ENCODE measurements around the gene LPCAT3. TPM values are rescaled to one million over a fixed set of nuclear protein-coding genes. Genes with fewer than 3 reads are reported as not detected.

The LPCAT3 gene
- total and polyA plus RNA-seq, 2 experiments from 2014 or later = 11.8 to 19.7 TPM

DNA sequence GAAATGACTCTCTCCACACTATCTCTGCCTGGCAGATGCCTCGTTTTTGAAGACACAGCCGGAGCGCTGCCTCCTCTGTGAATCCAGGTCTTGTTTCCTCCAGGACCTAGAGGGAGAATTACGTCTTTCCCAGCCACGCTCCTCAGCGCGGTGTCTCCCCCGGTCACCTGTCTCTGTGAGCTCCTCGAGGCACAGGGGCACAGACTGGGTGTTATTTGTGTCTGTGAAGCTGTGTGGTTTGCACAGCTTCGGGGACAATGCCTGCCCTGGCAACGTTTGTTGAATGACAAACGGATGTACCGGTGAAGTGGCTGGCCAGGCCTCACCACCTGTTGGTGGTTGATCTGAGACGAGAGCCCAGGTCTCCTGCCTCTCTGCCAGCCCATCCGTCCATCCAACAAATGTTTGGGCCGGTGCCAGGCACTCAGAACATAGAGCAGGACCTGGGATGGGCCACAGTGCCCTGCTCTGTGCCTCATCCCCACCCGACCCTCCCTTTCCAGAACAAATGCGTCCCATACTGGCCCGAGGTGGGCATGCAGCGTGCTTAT is 61.0 kb downstream of the LPCAT3 start:
- in situ Hi-C loops (cut with MboI) = no loop called here
- Histone ChIP-seq H3K79me2 (ENCODE audit: insufficient read depth) (no peaks in the 10 kb centered on the region), H3K9ac (no peak overlapping the region), H3F3A (ENCODE audit: insufficient read depth) (no peaks in the 10 kb centered on the region), H3K27ac (no peak overlapping the region), H4K20me1 (ENCODE audit: insufficient read depth) (no peaks in the 10 kb centered on the region), H2AFZ (no peak overlapping the region), H3K4me1 (ENCODE audit: insufficient read depth) (0 out of 2 replicates have a peak, but pooled peaks cover 7% of the 10 kb centered on the region), H3K4me2 (ENCODE audit: unreplicated experiment) (no peak overlapping the region), H3K36me3 (ENCODE audit: low read depth) (no peaks in the 10 kb centered on the region), H3K4me3 (no peak overlapping the region), H3K9me3 (ENCODE audit: low read depth) (no peaks in the 10 kb centered on the region), H3K27me3 (replicated peaks; ENCODE audit: insufficient read depth) (no peaks in the 10 kb centered on the region), H3K9me2 (ENCODE audit: insufficient read depth) (no peaks in the 10 kb centered on the region)
- 65 to 66% methylated on average over 13 to 20 of the region's 20 CpGs for WGBS, 2 experiments (ENCODE audit: low coverage in 1 of 2, low lambda C conversion rate in 2 of 2, missing lambda C conversion rate in 2 of 2)
- no peak for DNase-seq
- no peak for TF ChIP-seq EZH2phosphoT487 (IDR thresholded peaks at IDR 0.05; ENCODE audit: insufficient read depth, low read depth)
- TF ChIP-seq EZH2 (IDR thresholded peaks at IDR 0.05; ENCODE audit: insufficient read depth, poor library complexity, severe bottlenecking) = no peak

DNA sequence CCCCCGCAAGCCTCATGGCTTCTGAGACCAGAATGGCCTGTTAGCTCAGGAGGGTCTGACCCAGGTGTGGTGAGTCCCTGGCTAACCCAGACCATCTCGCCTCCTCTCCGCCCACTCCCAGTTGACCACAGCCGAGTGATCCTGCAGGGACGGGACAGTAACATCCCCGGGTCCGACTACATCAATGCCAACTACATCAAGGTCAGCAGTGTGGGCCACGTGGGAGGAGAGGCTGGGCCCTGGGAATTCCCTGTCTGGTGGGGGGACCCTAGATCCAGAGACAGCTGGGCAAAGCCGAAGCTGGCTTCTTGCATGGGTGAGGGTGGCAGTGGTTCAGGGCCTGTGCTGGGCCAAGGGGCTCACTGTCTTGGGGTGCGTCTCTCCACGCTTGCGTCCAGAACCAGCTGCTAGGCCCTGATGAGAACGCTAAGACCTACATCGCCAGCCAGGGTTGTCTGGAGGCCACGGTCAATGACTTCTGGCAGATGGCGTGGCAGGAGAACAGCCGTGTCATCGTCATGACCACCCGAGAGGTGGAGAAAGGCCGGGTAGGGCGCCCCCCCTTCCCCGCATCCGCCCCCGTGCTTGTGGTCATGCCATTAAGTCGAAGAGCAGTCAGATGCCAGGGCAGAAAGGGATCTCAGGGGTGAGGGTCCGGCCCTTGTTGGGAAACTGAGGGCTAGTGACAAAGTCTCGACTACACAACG is 62.1 kb downstream of the LPCAT3 start:
- Histone ChIP-seq H3K9ac (no peak overlapping the region), H3K9me2 (ENCODE audit: insufficient read depth) (no peaks in the 10 kb centered on the region), H3K4me2 (ENCODE audit: unreplicated experiment) (no peak overlapping the region), H4K20me1 (ENCODE audit: insufficient read depth) (no peaks in the 10 kb centered on the region), H3K79me2 (ENCODE audit: insufficient read depth) (no peaks in the 10 kb centered on the region), H3K36me3 (ENCODE audit: low read depth) (no peaks in the 10 kb centered on the region), H3K27me3 (replicated peaks; ENCODE audit: insufficient read depth) (no peaks in the 10 kb centered on the region), H3K4me1 (ENCODE audit: insufficient read depth) (no peaks in the 10 kb centered on the region), H3F3A (ENCODE audit: insufficient read depth) (no peaks in the 10 kb centered on the region), H3K4me3 (no peak overlapping the region), H3K9me3 (ENCODE audit: low read depth) (no peaks in the 10 kb centered on the region), H3K27ac (no peak overlapping the region), H2AFZ (no peak overlapping the region)
- 86 to 88% methylated on average over 23 to 28 of the region's 28 CpGs for WGBS, 2 experiments (ENCODE audit: low coverage in 1 of 2, low lambda C conversion rate in 2 of 2, missing lambda C conversion rate in 2 of 2)
- TF ChIP-seq EZH2phosphoT487 (IDR thresholded peaks at IDR 0.05; ENCODE audit: insufficient read depth, low read depth) (no peak), EZH2 (IDR thresholded peaks at IDR 0.05; ENCODE audit: insufficient read depth, poor library complexity, severe bottlenecking) (no peak)
- in situ Hi-C loops (cut with MboI) = no loop called here
- no peak for DNase-seq

DNA sequence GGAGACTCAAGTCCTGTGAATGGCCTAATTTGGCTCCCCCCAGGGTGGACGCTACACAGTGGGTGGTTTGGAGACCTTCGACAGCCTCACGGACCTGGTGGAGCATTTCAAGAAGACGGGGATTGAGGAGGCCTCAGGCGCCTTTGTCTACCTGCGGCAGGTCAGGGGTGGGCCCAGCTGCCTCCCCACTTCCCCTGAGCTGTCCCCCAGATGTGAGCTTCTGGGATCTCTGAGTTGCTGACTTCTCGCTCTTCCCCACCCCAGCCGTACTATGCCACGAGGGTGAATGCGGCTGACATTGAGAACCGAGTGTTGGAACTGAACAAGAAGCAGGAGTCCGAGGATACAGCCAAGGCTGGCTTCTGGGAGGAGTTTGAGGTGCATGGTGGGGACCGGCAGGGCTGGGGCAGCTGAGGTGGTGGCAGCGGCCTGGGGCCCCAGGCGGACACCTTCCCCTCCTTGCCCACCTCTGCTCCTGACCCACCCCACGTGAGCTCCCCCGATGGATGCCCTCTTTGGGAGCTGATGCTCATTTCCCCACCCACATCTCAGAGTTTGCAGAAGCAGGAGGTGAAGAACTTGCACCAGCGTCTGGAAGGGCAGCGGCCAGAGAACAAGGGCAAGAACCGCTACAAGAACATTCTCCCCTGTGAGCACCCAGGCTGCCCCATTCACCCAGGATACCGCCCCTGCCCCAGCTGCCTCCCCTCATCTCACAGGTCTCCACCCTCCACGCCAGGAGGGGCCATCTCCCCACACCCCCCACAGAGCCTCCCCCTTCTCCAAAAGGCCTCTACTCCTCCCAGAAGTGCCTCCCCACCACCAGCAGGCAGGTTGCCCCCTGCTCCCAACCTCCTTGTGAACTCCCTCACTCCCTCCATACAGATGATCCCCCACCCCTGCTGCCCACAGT is 62.9 kb downstream of the LPCAT3 start:
- no peaks in the 10 kb centered on the region for H3K4me1 ChIP-seq (ENCODE audit: insufficient read depth)
- no peak overlapping the region for H3K4me2 ChIP-seq (ENCODE audit: unreplicated experiment)
- H3F3A ChIP-seq (ENCODE audit: insufficient read depth) = no peaks in the 10 kb centered on the region
- TF ChIP-seq EZH2 (IDR thresholded peaks at IDR 0.05; ENCODE audit: insufficient read depth, poor library complexity, severe bottlenecking) (no peak), EZH2phosphoT487 (IDR thresholded peaks at IDR 0.05; ENCODE audit: insufficient read depth, low read depth) (no peak)
- no peaks in the 10 kb centered on the region for H3K79me2 ChIP-seq (ENCODE audit: insufficient read depth)
- in situ Hi-C loops (cut with MboI) = no loop called here
- no peak for DNase-seq
- H4K20me1 ChIP-seq (ENCODE audit: insufficient read depth) = no peaks in the 10 kb centered on the region
- no peak overlapping the region for H3K4me3 ChIP-seq
- no peak overlapping the region for H3K27ac ChIP-seq
- no peak overlapping the region for H2AFZ ChIP-seq
- no peak overlapping the region for H3K9ac ChIP-seq
- 77 to 83% methylated on average over 11 to 22 of the region's 22 CpGs for WGBS, 2 experiments (ENCODE audit: low coverage in 1 of 2, low lambda C conversion rate in 2 of 2, missing lambda C conversion rate in 2 of 2)
- H3K27me3 ChIP-seq (replicated peaks; ENCODE audit: insufficient read depth) = no peaks in the 10 kb centered on the region
- H3K9me3 ChIP-seq (ENCODE audit: low read depth) = no peaks in the 10 kb centered on the region
- H3K9me2 ChIP-seq (ENCODE audit: insufficient read depth) = no peaks in the 10 kb centered on the region
- H3K36me3 ChIP-seq (ENCODE audit: low read depth) = no peaks in the 10 kb centered on the region

DNA sequence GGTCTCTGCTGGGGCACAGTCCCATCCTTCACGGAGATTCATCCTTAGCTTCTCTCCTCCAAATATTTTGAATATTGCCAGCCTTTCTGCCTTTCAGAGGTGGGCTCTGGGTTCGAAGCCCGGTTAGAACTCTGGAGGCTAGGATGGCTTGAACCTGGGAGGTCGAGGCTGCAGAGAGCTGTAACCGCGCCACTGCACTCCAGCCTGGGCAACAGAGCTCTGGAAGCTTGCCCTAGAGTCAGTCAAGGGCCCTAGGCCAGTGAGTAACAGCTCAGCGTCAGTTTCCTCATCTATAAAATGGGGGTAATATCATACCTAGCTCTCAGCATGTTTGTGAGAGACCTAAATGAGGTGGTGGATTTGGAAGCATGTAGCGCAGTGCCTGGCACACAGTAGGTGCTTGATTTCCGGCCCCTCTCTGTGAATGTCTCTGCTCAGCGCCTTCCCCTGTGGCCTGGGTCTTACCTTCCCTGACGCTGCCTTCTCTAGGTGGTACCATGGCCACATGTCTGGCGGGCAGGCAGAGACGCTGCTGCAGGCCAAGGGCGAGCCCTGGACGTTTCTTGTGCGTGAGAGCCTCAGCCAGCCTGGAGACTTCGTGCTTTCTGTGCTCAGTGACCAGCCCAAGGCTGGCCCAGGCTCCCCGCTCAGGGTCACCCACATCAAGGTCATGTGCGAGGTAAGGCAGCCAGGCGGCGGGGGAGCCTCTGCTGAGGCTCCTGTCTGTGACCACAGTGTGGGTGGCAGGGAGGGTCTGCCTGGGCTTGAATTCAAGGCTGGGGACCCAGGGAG is 63.8 kb downstream of the LPCAT3 start:
- no peak overlapping the region for H3K27ac ChIP-seq
- H3F3A ChIP-seq (ENCODE audit: insufficient read depth) = no peaks in the 10 kb centered on the region
- no peaks in the 10 kb centered on the region for H3K9me2 ChIP-seq (ENCODE audit: insufficient read depth)
- no peaks in the 10 kb centered on the region for H3K9me3 ChIP-seq (ENCODE audit: low read depth)
- in situ Hi-C loops (cut with MboI) = no loop called here
- WGBS, 2 experiments (ENCODE audit: low coverage in 1 of 2, low lambda C conversion rate in 2 of 2, missing lambda C conversion rate in 2 of 2) = 80 to 84% methylated on average over 21 of the region's 21 CpGs
- no peak overlapping the region for H3K4me2 ChIP-seq (ENCODE audit: unreplicated experiment)
- no peaks in the 10 kb centered on the region for H4K20me1 ChIP-seq (ENCODE audit: insufficient read depth)
- H3K36me3 ChIP-seq (ENCODE audit: low read depth) = no peaks in the 10 kb centered on the region
- H2AFZ ChIP-seq = no peak overlapping the region
- DNase-seq = no peak
- H3K27me3 ChIP-seq (replicated peaks; ENCODE audit: insufficient read depth) = no peaks in the 10 kb centered on the region
- TF ChIP-seq EZH2phosphoT487 (IDR thresholded peaks at IDR 0.05; ENCODE audit: insufficient read depth, low read depth) (no peak), EZH2 (IDR thresholded peaks at IDR 0.05; ENCODE audit: insufficient read depth, poor library complexity, severe bottlenecking) (no peak)
- no peaks in the 10 kb centered on the region for H3K79me2 ChIP-seq (ENCODE audit: insufficient read depth)
- H3K4me3 ChIP-seq = no peak overlapping the region
- no peaks in the 10 kb centered on the region for H3K4me1 ChIP-seq (ENCODE audit: insufficient read depth)
- H3K9ac ChIP-seq = no peak overlapping the region
